WTC11 (cell line): ENCODE results near the gene FUT7. TPM values are rescaled to one million over a fixed set of nuclear protein-coding genes. Genes with fewer than 3 reads are reported as not detected.

Source experiments
- ATAC-seq: fragments of 200-7000 bp; cut with Tn5 transposase; 2 replicates; pipeline ENCODE4 v1.10.0; 2021; ENCODE audit warnings: mild to moderate bottlenecking, moderate library complexity
- CTCF ChIA-PET: fragments of 300-600 bp; sonication (Branson Sonifier 250); formaldehyde crosslinking; loops from one replicate; lab custom pipeline; 2021; ENCODE audit warnings: antibody characterized with exemption; lab: Charles Lee
- POLR2A ChIA-PET: fragments of 350-600 bp; sonication (Branson Sonifier 250); formaldehyde crosslinking; loops from one replicate; lab custom pipeline; 2021; ENCODE audit warnings: antibody characterized with exemption; lab: Charles Lee
- DNase-seq: peaks from one replicate; pipeline ENCODE4 v3.0.0; 2021; ENCODE audit warnings: low spot score
- H3K27ac Mint-ChIP-seq: 2 replicates; pipeline ENCODE4 v1.8.0; 2021; ENCODE audit warnings: mixed read lengths
- H3K27me3 Mint-ChIP-seq: 2 replicates; pipeline ENCODE4 v1.8.0; 2021; ENCODE audit warnings: low read depth, mild to moderate bottlenecking, moderate library complexity, mixed read lengths
- H3K36me3 Mint-ChIP-seq: 2 replicates; pipeline ENCODE4 v1.8.0; 2021; ENCODE audit warnings: mixed read lengths
- H3K4me1 Mint-ChIP-seq: 2 replicates; pipeline ENCODE4 v1.8.0; 2022; ENCODE audit warnings: mixed read lengths
- H3K4me3 Mint-ChIP-seq: 2 replicates; pipeline ENCODE4 v1.8.0; 2021; ENCODE audit warnings: mild to moderate bottlenecking, moderate library complexity, mixed read lengths
- H3K9me3 Mint-ChIP-seq: 2 replicates; pipeline ENCODE4 v1.8.0; 2021; ENCODE audit warnings: mixed read lengths
- CDX4 ChIP-seq: fragments of 250-450 bp; sonication (Bioruptor Pico); IDR thresholded peaks from 2 replicates; pipeline ENCODE4 v1.9.0; 2021; ENCODE audit warnings: moderate library complexity, mild to moderate bottlenecking, inconsistent platforms, borderline replicate concordance
- ERG ChIP-seq: fragments of 250-450 bp; sonication (Bioruptor Pico); IDR thresholded peaks from 2 replicates; pipeline ENCODE4 v1.8.0; 2021; ENCODE audit warnings: mild to moderate bottlenecking
- FOXK1 ChIP-seq: sonication (generic); formaldehyde crosslinking; IDR thresholded peaks from 2 replicates; pipeline ENCODE4 v1.8.0; 2022; ENCODE audit warnings: mild to moderate bottlenecking, moderate library complexity, missing genetic modification reagents
- GRHL2 ChIP-seq: fragments of 250-450 bp; sonication (Bioruptor Pico); IDR thresholded peaks from 2 replicates; pipeline ENCODE4 v1.8.0; 2022; ENCODE audit warnings: mild to moderate bottlenecking, moderate library complexity; ENCODE audit not compliant: insufficient replicate concordance, severe bottlenecking
- MXD4 ChIP-seq: fragments of 250-450 bp; sonication (Bioruptor Pico); IDR thresholded peaks from 2 replicates; pipeline ENCODE4 v1.8.0; 2021; ENCODE audit warnings: mild to moderate bottlenecking, moderate library complexity, borderline replicate concordance
- MYBL2 ChIP-seq: sonication (generic); formaldehyde crosslinking; IDR thresholded peaks from 2 replicates; pipeline ENCODE4 v1.8.1; 2023; ENCODE audit warnings: mild to moderate bottlenecking, moderate library complexity, missing genetic modification reagents
- NFATC4 ChIP-seq: fragments of 250-450 bp; sonication (Bioruptor Pico); IDR thresholded peaks from 2 replicates; pipeline ENCODE4 v1.9.0; 2021; ENCODE audit warnings: mild to moderate bottlenecking
- NR1H2 ChIP-seq: sonication (generic); formaldehyde crosslinking; IDR thresholded peaks from 2 replicates; pipeline ENCODE4 v1.9.0; 2021; ENCODE audit warnings: mild to moderate bottlenecking, moderate library complexity, missing genetic modification reagents
- NR2C2 ChIP-seq: sonication (generic); formaldehyde crosslinking; IDR thresholded peaks from 2 replicates; pipeline ENCODE4 v1.8.0; 2022; ENCODE audit warnings: mild to moderate bottlenecking, missing genetic modification reagents
- SP1 ChIP-seq: sonication (generic); formaldehyde crosslinking; conservative IDR thresholded peaks from 2 replicates; pipeline ENCODE4 v1.8.1; 2022; ENCODE audit warnings: missing genetic modification reagents
- TEAD4 ChIP-seq: sonication (generic); formaldehyde crosslinking; IDR thresholded peaks from 2 replicates; pipeline ENCODE4 v1.8.0; 2022; ENCODE audit warnings: mild to moderate bottlenecking, missing genetic modification reagents
- ZNF121 ChIP-seq: sonication (generic); formaldehyde crosslinking; IDR thresholded peaks from 2 replicates; pipeline ENCODE4 v1.8.0; 2023; ENCODE audit warnings: missing genetic modification reagents
- total RNA-seq: library from RNA; stranded (reverse); gene quantifications from 3 replicates; pipeline ENCODE4 v1.2.3, GENCODE V29; 2021
- TF ChIP-seq, protein P1 (sequence below): sonication (generic); formaldehyde crosslinking; conservative IDR thresholded peaks from 2 replicates; pipeline ENCODE4 v1.8.1; 2023; ENCODE audit warnings: mild to moderate bottlenecking, low read depth, missing genetic modification reagents, moderate library complexity
- TF ChIP-seq, protein P2 (sequence below): fragments of 250-450 bp; sonication (Bioruptor Pico); conservative IDR thresholded peaks from 2 replicates; pipeline ENCODE4 v1.9.0; 2021; ENCODE audit warnings: mild to moderate bottlenecking
- TF ChIP-seq, protein P3 (sequence below): sonication (generic); formaldehyde crosslinking; conservative IDR thresholded peaks from 2 replicates; pipeline ENCODE4 v1.8.1; 2022; ENCODE audit warnings: mild to moderate bottlenecking, missing genetic modification reagents
- TF ChIP-seq, protein P4 (sequence below): sonication (generic); formaldehyde crosslinking; IDR thresholded peaks from 2 replicates; pipeline ENCODE4 v1.8.1; 2022; ENCODE audit warnings: mild to moderate bottlenecking, moderate library complexity, missing genetic modification reagents
- TF ChIP-seq, protein P5 (sequence below): sonication (generic); formaldehyde crosslinking; IDR thresholded peaks from 2 replicates; pipeline ENCODE4 v1.8.0; 2023; ENCODE audit warnings: missing genetic modification reagents, mild to moderate bottlenecking, borderline replicate concordance

Gene FUT7
- total RNA-seq, 1 experiment from 2014 or later: not detected

GRCh38 chr9:137022662-137023008, 9.3 kb downstream of the FUT7 start:
- Mint-ChIP-seq H3K4me3 (no peak overlapping the region), H3K36me3 (no peaks in the 10 kb centered on the region), H3K27ac (no peak overlapping the region), H3K27me3 (peaks cover 5% of the 10 kb centered on the region), H3K4me1 (peaks cover 2% of the 10 kb centered on the region; the same call in 1 of the 2 replicates), H3K9me3 (no peaks in the 10 kb centered on the region)
- CTCF ChIA-PET: interaction anchor here (0.6 to 3.9 kb wide), 19 partner anchors 8 to 222 kb away, joined by 3 to 38 read pairs (median 4); partner anchors contain the start of genes AJM1, CLIC3, FUT7 and GRIN1
- POLR2A ChIA-PET: interaction anchor here (0.5 to 1.1 kb wide), 2 partner anchors 9 to 44 kb away, joined by 3 read pairs; partner anchors contain the start of gene FUT7
- TF ChIP-seq, protein P1, sequence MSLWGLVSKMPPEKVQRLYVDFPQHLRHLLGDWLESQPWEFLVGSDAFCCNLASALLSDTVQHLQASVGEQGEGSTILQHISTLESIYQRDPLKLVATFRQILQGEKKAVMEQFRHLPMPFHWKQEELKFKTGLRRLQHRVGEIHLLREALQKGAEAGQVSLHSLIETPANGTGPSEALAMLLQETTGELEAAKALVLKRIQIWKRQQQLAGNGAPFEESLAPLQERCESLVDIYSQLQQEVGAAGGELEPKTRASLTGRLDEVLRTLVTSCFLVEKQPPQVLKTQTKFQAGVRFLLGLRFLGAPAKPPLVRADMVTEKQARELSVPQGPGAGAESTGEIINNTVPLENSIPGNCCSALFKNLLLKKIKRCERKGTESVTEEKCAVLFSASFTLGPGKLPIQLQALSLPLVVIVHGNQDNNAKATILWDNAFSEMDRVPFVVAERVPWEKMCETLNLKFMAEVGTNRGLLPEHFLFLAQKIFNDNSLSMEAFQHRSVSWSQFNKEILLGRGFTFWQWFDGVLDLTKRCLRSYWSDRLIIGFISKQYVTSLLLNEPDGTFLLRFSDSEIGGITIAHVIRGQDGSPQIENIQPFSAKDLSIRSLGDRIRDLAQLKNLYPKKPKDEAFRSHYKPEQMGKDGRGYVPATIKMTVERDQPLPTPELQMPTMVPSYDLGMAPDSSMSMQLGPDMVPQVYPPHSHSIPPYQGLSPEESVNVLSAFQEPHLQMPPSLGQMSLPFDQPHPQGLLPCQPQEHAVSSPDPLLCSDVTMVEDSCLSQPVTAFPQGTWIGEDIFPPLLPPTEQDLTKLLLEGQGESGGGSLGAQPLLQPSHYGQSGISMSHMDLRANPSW (CRISPR knock-in tag): no peak
- TF ChIP-seq NR1H2 (no peak), MYBL2 (CRISPR knock-in tag) (no peak), NFATC4 (CRISPR knock-in tag) (no peak), NR2C2 (CRISPR knock-in tag) (no peak), ERG (CRISPR knock-in tag) (no peak)
- TF ChIP-seq, protein P2, sequence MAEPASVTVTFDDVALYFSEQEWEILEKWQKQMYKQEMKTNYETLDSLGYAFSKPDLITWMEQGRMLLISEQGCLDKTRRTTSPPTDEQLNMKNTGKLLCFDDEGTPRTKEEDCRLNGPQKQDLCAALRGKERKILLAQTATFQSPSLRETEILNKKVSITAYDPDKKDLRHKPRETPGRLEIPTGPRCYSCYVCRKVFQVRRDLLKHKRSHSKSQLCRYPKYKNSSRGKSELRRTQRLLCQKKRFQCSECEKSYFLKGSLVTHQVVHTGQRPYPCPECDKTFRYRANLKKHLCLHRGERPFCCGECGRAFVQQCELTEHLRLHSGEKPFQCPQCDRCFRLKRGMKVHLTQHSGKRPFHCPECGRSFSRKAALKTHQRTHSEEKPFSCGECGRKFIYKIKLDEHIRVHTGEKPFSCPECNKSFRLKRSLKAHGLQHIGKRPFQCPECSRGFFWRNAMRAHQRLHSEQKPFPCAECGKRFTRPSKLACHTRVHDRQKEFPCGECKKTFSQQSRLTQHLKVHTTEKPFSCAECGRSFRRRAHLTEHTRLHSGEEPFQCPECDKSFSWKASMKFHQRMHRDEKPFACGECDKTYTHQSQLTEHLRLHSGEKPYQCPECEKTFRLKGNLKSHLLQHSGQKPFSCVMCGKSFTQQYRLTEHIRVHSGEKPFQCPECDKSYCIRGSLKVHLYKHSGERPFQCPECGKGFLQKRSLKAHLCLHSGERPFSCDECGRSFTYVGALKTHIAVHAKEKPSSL (CRISPR knock-in tag): no peak
- TF ChIP-seq, protein P3, sequence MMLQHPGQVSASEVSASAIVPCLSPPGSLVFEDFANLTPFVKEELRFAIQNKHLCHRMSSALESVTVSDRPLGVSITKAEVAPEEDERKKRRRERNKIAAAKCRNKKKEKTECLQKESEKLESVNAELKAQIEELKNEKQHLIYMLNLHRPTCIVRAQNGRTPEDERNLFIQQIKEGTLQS (CRISPR knock-in tag): no peak
- ATAC-seq (no peak), DNase-seq (no peak)

GRCh38 chr9:137021979-137022661, 9.8 kb downstream of the FUT7 start:
- CTCF ChIA-PET: interaction anchor here (0.6 to 3.9 kb wide), 20 partner anchors 8 to 222 kb away, joined by 3 to 38 read pairs (median 4); partner anchors contain the start of genes AJM1, CLIC3, FUT7 and GRIN1
- H3K9me3 Mint-ChIP-seq: no peaks in the 10 kb centered on the region
- ATAC-seq: peak; percentile 96
- no peak overlapping the region; the same call in 1 of the 2 replicates for H3K27ac Mint-ChIP-seq
- POLR2A ChIA-PET: interaction anchor here (0.5 to 1.1 kb wide), 2 partner anchors 10 to 44 kb away, joined by 3 read pairs; partner anchors contain the start of gene FUT7
- TF ChIP-seq, protein P4, sequence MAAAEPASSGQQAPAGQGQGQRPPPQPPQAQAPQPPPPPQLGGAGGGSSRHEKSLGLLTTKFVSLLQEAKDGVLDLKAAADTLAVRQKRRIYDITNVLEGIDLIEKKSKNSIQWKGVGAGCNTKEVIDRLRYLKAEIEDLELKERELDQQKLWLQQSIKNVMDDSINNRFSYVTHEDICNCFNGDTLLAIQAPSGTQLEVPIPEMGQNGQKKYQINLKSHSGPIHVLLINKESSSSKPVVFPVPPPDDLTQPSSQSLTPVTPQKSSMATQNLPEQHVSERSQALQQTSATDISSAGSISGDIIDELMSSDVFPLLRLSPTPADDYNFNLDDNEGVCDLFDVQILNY (CRISPR knock-in tag): no peak
- TF ChIP-seq SP1 (CRISPR knock-in tag): peak; percentile 90
- TF ChIP-seq, all 79 proteins: peak for 1
- Mint-ChIP-seq H3K27me3 (peaks cover 2% of the 10 kb centered on the region), H3K4me3 (no peak overlapping the region), H3K36me3 (peaks cover under 1% of the 10 kb centered on the region; the same call in 1 of the 2 replicates), H3K4me1 (peaks cover under 1% of the 10 kb centered on the region; the same call in 1 of the 2 replicates)
- peak; percentile 98 for DNase-seq

DNA sequence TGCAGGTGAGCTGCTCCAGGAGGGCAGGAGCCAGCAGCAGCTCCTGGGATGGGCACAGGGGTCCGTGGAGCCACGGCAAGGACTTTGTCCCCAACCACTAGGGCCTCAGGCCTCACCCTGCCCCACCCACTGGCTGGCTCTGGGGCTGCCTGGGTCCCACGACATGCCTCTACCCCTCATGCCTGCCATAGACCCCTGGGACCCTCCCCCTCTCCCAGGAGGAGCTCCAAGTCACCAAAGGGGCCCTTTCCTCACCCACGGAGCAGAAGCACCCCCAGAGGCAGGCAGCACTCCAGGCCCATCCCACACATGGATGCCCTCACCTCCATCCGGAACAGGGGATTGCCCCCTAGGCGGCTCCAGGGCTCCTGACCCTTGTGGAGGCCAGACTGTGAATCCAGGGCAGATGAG, 10.3 kb downstream of the FUT7 start:
- Mint-ChIP-seq H3K9me3 (no peaks in the 10 kb centered on the region), H3K4me3 (no peak overlapping the region), H3K27me3 (no peaks in the 10 kb centered on the region), H3K36me3 (peaks cover 5% of the 10 kb centered on the region), H3K27ac (no peak overlapping the region), H3K4me1 (no peaks in the 10 kb centered on the region; the same call in 1 of the 2 replicates)
- ATAC-seq (no peak), DNase-seq (no peak)
- ChIA-PET CTCF (interaction anchor here (0.8 to 3.9 kb wide), 18 partner anchors 9 to 215 kb away, joined by 3 to 38 read pairs (median 6); partner anchors contain the start of genes FUT7, GRIN1, PAXX and SAPCD2), POLR2A (interaction anchor here (1.1 kb wide), 1 partner anchor 43 kb away, joined by 3 read pairs; no protein-coding TSS in a partner anchor)
- TF ChIP-seq GRHL2 (CRISPR knock-in tag) (no peak), ZNF121 (CRISPR knock-in tag) (no peak), TEAD4 (no peak), MXD4 (CRISPR knock-in tag) (no peak), CDX4 (no peak), NR2C2 (CRISPR knock-in tag) (no peak), FOXK1 (CRISPR knock-in tag) (no peak)
- TF ChIP-seq, protein P5, sequence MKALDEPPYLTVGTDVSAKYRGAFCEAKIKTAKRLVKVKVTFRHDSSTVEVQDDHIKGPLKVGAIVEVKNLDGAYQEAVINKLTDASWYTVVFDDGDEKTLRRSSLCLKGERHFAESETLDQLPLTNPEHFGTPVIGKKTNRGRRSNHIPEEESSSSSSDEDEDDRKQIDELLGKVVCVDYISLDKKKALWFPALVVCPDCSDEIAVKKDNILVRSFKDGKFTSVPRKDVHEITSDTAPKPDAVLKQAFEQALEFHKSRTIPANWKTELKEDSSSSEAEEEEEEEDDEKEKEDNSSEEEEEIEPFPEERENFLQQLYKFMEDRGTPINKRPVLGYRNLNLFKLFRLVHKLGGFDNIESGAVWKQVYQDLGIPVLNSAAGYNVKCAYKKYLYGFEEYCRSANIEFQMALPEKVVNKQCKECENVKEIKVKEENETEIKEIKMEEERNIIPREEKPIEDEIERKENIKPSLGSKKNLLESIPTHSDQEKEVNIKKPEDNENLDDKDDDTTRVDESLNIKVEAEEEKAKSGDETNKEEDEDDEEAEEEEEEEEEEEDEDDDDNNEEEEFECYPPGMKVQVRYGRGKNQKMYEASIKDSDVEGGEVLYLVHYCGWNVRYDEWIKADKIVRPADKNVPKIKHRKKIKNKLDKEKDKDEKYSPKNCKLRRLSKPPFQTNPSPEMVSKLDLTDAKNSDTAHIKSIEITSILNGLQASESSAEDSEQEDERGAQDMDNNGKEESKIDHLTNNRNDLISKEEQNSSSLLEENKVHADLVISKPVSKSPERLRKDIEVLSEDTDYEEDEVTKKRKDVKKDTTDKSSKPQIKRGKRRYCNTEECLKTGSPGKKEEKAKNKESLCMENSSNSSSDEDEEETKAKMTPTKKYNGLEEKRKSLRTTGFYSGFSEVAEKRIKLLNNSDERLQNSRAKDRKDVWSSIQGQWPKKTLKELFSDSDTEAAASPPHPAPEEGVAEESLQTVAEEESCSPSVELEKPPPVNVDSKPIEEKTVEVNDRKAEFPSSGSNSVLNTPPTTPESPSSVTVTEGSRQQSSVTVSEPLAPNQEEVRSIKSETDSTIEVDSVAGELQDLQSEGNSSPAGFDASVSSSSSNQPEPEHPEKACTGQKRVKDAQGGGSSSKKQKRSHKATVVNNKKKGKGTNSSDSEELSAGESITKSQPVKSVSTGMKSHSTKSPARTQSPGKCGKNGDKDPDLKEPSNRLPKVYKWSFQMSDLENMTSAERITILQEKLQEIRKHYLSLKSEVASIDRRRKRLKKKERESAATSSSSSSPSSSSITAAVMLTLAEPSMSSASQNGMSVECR (CRISPR knock-in tag): no peak
